T-helper 1 cell treated with Interleukin-12 subunit alpha and Interleukin-12 subunit beta and Interleukin-4 antibody, amounts not matched to agents 30 μg/mL and 1 μg/mL, for 36 hours (primary cell): ENCODE results near the gene SLC29A1.
"Not testable (repeated sequence)": the region's sequence is repeated elsewhere in the genome, so short reads cannot be mapped to it uniquely, and the experiment has no call there.

Experiments
- H3K27ac Mint-ChIP-seq: one replicate; pipeline ENCODE4 v1.8.0; 2021; ENCODE audit warnings: mild to moderate bottlenecking, mixed read lengths
- H3K27me3 Mint-ChIP-seq: one replicate; pipeline ENCODE4 v1.8.0; 2021; ENCODE audit warnings: low read depth, mixed read lengths
- H3K36me3 Mint-ChIP-seq: one replicate; pipeline ENCODE4 v1.8.0; 2021; ENCODE audit warnings: low read depth, mixed read lengths
- H3K4me1 Mint-ChIP-seq: one replicate; pipeline ENCODE4 v1.8.0; 2021; ENCODE audit warnings: low read depth, mixed read lengths
- H3K4me3 Mint-ChIP-seq: one replicate; pipeline ENCODE4 v1.8.0; 2021; ENCODE audit warnings: mild to moderate bottlenecking, moderate library complexity, mixed read lengths
- H3K9me3 Mint-ChIP-seq: one replicate; pipeline ENCODE4 v1.8.0; 2021; ENCODE audit warnings: mixed read lengths

The SLC29A1 gene

GRCh38 chr6:44185953-44186634 is 37.3 kb upstream of the SLC29A1 start:
- H3K27ac Mint-ChIP-seq = no peak overlapping the region
- H3K36me3 Mint-ChIP-seq = no peaks in the 10 kb centered on the region
- H3K4me3 Mint-ChIP-seq = no peak overlapping the region
- H3K9me3 Mint-ChIP-seq = no peaks in the 10 kb centered on the region
- H3K4me1 Mint-ChIP-seq = peaks cover 6% of the 10 kb centered on the region
- H3K27me3 Mint-ChIP-seq = no peaks in the 10 kb centered on the region

- Mint-ChIP-seq H3K4me3 (no peak overlapping the region), H3K27ac (no peak overlapping the region)
These were observed 36.8 kb upstream of the SLC29A1 start for GRCh38 chr6:44186635-44187025.

GRCh38 chr6:44188819-44189218 is 34.6 kb upstream of the SLC29A1 start:
- no peak overlapping the region for H3K27ac Mint-ChIP-seq
- H3K4me1 Mint-ChIP-seq = peaks cover 6% of the 10 kb centered on the region
- H3K27me3 Mint-ChIP-seq = no peaks in the 10 kb centered on the region
- H3K4me3 Mint-ChIP-seq = no peak overlapping the region
- no peaks in the 10 kb centered on the region for H3K36me3 Mint-ChIP-seq
- H3K9me3 Mint-ChIP-seq = no peaks in the 10 kb centered on the region

More at GRCh38 chr6:44186635-44187025, 36.8 kb upstream of the SLC29A1 start:
- H3K27me3 Mint-ChIP-seq = no peaks in the 10 kb centered on the region
- H3K4me1 Mint-ChIP-seq = peaks cover 6% of the 10 kb centered on the region
- no peaks in the 10 kb centered on the region for H3K36me3 Mint-ChIP-seq
- no peaks in the 10 kb centered on the region for H3K9me3 Mint-ChIP-seq

GRCh38 chr6:44189257-44189656 is 34.1 kb upstream of the SLC29A1 start:
- H3K4me3 Mint-ChIP-seq = no peak overlapping the region
- no peak overlapping the region for H3K27ac Mint-ChIP-seq
- no peaks in the 10 kb centered on the region for H3K27me3 Mint-ChIP-seq

GRCh38 chr6:44190715-44191114 is 32.7 kb upstream of the SLC29A1 start:
- no peak overlapping the region for H3K27ac Mint-ChIP-seq
- H3K9me3 Mint-ChIP-seq = no peaks in the 10 kb centered on the region
- no peak overlapping the region for H3K4me3 Mint-ChIP-seq
- H3K4me1 Mint-ChIP-seq = peaks cover 6% of the 10 kb centered on the region
- H3K36me3 Mint-ChIP-seq = no peaks in the 10 kb centered on the region
- H3K27me3 Mint-ChIP-seq = peaks cover 5% of the 10 kb centered on the region

More at GRCh38 chr6:44189257-44189656, 34.1 kb upstream of the SLC29A1 start:
- H3K4me1 Mint-ChIP-seq = peaks cover 6% of the 10 kb centered on the region
- no peaks in the 10 kb centered on the region for H3K9me3 Mint-ChIP-seq
- no peaks in the 10 kb centered on the region for H3K36me3 Mint-ChIP-seq

GRCh38 chr6:44192428-44193041 is 30.9 kb upstream of the SLC29A1 start:
- Mint-ChIP-seq H3K36me3 (no peaks in the 10 kb centered on the region), H3K4me1 (no peaks in the 10 kb centered on the region), H3K9me3 (no peaks in the 10 kb centered on the region), H3K27ac (no peak overlapping the region), H3K27me3 (peaks cover 5% of the 10 kb centered on the region), H3K4me3 (no peak overlapping the region)

GRCh38 chr6:44193307-44193910 is 30.0 kb upstream of the SLC29A1 start:
- H3K4me3 Mint-ChIP-seq = no peak overlapping the region

GRCh38 chr6:44194326-44194725 is 29.1 kb upstream of the SLC29A1 start:
- peaks cover 11% of the 10 kb centered on the region for H3K27me3 Mint-ChIP-seq
- no peaks in the 10 kb centered on the region for H3K4me1 Mint-ChIP-seq
- no peaks in the 10 kb centered on the region for H3K36me3 Mint-ChIP-seq
- H3K27ac Mint-ChIP-seq = no peak overlapping the region
- no peak overlapping the region for H3K4me3 Mint-ChIP-seq
- H3K9me3 Mint-ChIP-seq = no peaks in the 10 kb centered on the region

More at GRCh38 chr6:44193307-44193910, 30.0 kb upstream of the SLC29A1 start:
- Mint-ChIP-seq H3K27ac (no peak overlapping the region), H3K36me3 (no peaks in the 10 kb centered on the region), H3K9me3 (no peaks in the 10 kb centered on the region), H3K4me1 (no peaks in the 10 kb centered on the region), H3K27me3 (peaks cover 5% of the 10 kb centered on the region)

- H3K9me3 Mint-ChIP-seq, H3K36me3 Mint-ChIP-seq, H3K4me3 Mint-ChIP-seq, H3K27ac Mint-ChIP-seq, H3K4me1 Mint-ChIP-seq: not testable (repeated sequence)
- H3K27me3 Mint-ChIP-seq = peaks cover 14% of the 10 kb centered on the region
These were observed 27.0 kb upstream of the SLC29A1 start for GRCh38 chr6:44196351-44196750.

GRCh38 chr6:44198684-44199083 is 24.7 kb upstream of the SLC29A1 start:
- H3K36me3 Mint-ChIP-seq = no peaks in the 10 kb centered on the region
- no peaks in the 10 kb centered on the region for H3K4me1 Mint-ChIP-seq
- H3K9me3 Mint-ChIP-seq = no peaks in the 10 kb centered on the region
- peaks cover 14% of the 10 kb centered on the region for H3K27me3 Mint-ChIP-seq
- no peak overlapping the region for H3K27ac Mint-ChIP-seq
- no peak overlapping the region for H3K4me3 Mint-ChIP-seq

GRCh38 chr6:44199883-44200282 is 23.5 kb upstream of the SLC29A1 start:
- Mint-ChIP-seq H3K9me3 (no peaks in the 10 kb centered on the region), H3K4me3 (no peak overlapping the region), H3K27ac (no peak overlapping the region), H3K4me1 (no peaks in the 10 kb centered on the region), H3K36me3 (no peaks in the 10 kb centered on the region), H3K27me3 (peaks cover 20% of the 10 kb centered on the region)

GRCh38 chr6:44201200-44201599 is 22.2 kb upstream of the SLC29A1 start:
- no peaks in the 10 kb centered on the region for H3K36me3 Mint-ChIP-seq

GRCh38 chr6:44201638-44202303 is 21.6 kb upstream of the SLC29A1 start:
- H3K9me3 Mint-ChIP-seq = no peaks in the 10 kb centered on the region
- peaks cover 20% of the 10 kb centered on the region for H3K27me3 Mint-ChIP-seq
- H3K27ac Mint-ChIP-seq = no peak overlapping the region
- no peaks in the 10 kb centered on the region for H3K36me3 Mint-ChIP-seq
- no peaks in the 10 kb centered on the region for H3K4me1 Mint-ChIP-seq
- H3K4me3 Mint-ChIP-seq = no peak overlapping the region

More at GRCh38 chr6:44201200-44201599, 22.2 kb upstream of the SLC29A1 start:
- no peaks in the 10 kb centered on the region for H3K4me1 Mint-ChIP-seq
- peaks cover 15% of the 10 kb centered on the region for H3K27me3 Mint-ChIP-seq
- no peak overlapping the region for H3K27ac Mint-ChIP-seq
- no peak overlapping the region for H3K4me3 Mint-ChIP-seq
- H3K9me3 Mint-ChIP-seq = no peaks in the 10 kb centered on the region

- Mint-ChIP-seq H3K27ac (no peak overlapping the region), H3K4me1 (no peaks in the 10 kb centered on the region), H3K9me3 (no peaks in the 10 kb centered on the region), H3K36me3 (no peaks in the 10 kb centered on the region), H3K4me3 (no peak overlapping the region), H3K27me3 (peaks cover 20% of the 10 kb centered on the region)
These were observed 20.9 kb upstream of the SLC29A1 start for GRCh38 chr6:44202332-44202971.
